ENCODE measurements around the gene HSD3B1.
"Not testable (repeated sequence)": the region's sequence is repeated elsewhere in the genome, so short reads cannot be mapped to it uniquely, and the experiment has no call there.

The HSD3B1 gene

DNA sequence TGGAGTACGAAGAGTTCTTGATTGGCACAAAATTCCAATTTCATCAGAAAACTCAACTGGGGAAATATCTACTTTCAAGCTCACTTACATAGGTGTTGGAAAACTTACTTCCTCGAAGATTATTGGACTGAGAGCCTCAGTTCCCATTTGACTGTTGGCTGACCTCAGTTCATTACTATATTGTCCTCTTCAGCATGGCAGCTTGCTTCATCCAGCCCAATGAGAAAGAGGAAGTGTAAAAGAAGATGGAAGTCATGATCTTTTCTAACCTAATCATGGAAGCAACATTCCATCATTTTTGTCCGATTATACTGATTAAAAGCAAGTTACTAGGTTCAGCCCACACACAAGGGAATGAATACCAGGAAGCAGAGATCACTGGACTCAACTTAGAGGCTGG lies 49.4 kb downstream of the HSD3B1 start:
- DNase-seq: no peak

DNA sequence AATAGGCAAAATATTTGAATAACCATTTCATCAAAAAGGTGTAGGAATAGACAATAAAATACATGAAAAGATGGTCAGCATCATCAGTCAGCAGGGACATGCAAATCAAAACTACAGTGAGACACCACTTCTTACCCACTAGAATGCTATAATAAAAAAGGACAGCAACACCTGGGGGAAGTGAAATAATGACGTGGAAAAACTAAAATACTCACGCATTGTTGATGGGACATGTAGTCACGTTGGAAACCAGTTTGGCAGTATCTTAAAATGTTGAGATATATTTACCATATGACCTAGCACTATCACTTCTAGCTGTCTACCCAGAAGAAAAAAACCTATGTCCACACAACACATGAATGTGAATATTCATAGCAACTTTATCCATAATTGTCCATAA lies 53.4 kb downstream of the HSD3B1 start:
- not testable (repeated sequence) for DNase-seq

DNA sequence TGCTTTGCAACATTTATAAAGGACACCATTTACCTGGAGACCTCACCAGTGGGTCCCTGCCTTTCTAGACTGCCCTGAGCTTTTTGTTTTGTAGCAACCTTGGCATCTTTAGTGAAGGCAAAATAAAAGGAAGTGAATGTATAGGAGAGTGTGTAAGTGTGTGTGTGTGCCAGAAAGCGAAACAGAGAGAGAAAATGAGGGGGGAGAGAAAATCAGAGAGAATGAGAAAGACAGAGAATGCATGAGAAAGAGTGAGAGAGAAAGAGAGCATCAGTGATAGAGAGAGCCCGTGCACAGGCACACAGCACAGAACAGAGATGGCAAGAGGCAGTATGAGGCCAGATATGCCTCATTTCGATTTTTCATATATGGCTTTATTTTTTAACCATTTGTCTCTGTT lies 57.5 kb downstream of the HSD3B1 start:
- no peak for DNase-seq
